ENCODE results near the gene DPF3.

DPF3 gene

DNA sequence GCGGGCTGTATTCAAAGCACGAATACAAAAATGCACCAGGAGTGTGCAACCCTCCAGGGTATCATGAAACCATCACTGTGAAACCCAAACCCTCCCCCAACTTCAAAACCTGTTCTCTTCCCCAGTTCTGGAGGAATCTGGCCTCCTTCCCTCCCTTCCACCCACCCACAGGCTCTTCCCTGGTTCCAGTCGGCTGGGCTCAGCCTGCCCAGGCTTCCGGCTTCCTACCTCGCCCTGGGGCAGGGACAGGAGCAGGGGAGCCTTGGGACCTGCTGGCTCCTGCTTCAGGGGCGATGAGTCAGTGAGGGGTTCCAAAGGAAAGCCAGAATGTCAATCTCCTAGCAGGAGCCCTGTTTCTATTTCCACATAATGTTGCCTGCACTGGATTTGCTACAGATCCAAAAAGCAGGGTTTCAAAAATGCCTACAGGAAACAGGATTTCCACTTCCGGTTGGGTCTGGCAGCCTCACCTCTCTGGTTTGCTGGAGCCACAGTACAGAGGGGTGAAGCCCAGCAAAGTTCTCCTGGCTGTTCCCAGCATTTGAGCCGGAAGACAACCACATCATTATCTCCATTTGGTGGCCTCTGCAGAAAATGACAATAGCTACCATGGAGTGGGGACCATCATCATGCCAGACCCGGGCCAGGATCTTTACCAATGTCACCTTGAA lies 278.3 kb downstream of the DPF3 start:
- no peak for DNase-seq (ENCODE audit: low read depth)

DNA sequence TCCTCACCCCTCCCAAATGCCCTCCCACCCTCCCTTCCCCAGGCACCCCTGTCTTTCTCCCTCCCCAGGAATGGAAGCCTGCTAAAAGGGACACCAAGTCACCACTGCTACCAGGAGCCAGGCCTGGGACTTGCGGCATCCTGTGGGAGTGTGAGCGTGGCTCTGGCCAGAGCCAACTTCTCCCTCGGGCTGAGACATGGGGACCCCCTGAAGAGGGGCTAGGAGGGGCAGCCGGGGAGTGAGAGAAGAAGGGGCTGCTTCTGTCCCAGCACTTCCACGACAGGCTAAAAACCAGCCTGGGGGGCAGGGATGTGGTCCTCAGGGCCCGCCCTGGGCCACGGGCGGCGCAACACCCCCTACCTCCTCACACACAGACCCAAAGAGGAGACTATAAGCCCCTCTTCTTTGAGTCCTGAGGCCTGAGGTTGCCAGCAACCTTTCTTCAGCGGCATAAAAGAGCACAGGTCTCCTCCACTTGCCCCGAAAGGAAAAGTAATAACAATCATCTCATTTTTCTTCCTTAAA lies 278.9 kb downstream of the DPF3 start:
- DNase-seq (ENCODE audit: low read depth) = no peak

- DNase-seq (ENCODE audit: low read depth) = no peak
Observed at GRCh38 chr14:72614365-72614764, 279.5 kb downstream of the DPF3 start.

DNA sequence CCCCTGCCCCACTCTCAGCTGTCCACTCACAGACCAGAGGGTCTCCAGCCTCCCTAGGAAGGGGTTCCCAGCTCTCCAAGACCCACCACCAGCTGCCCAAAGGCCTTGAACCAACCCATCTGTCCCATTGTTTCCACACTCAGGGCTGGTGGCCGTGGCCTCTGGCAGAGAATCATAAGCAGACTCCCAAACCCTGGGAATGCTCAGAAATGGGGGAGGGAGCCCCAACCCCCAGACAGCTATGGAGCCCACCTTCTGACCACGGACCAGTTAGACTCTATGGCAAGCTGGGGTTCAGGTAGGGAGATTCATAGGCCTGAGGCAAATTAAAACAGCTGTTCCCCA lies 280.0 kb downstream of the DPF3 start:
- DNase-seq (ENCODE audit: low read depth) = no peak

DNA sequence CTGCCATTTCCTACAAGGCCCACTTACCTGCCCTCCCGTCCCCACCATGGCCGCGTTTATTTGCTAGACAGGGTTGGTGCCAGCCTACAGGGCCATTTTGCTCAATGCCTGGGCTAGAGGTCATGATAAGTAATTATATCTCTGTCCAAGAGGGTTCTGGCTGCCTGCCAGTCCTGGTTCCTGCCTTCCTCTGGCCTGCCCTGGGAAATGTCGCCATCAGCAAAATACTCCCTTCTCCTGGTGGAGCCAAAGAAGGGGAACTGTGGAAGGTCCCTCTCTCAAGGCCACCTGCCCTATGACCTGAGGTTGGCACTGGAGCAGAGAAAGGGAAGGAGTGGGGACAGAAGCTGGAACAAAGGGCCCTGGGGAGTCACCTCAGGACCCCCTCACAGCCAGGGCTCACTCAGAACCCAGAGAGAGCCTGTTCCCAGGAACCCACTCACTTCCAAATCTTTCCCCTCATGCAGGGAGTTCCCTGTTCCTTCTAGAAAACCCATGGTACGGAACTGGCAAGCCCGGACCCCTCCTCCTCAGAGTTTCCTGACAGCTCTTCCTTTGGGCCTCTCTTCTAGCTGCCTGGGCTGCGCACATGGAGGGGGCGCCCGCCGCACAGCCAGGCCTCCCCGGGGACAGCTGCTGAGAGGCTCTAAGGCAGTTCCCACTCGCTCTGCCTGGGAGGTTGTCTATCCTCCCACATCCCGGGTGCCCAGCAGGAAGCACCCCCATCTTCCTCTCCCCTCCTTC lies 280.5 kb downstream of the DPF3 start:
- DNase-seq (ENCODE audit: low read depth) = no peak

DNA sequence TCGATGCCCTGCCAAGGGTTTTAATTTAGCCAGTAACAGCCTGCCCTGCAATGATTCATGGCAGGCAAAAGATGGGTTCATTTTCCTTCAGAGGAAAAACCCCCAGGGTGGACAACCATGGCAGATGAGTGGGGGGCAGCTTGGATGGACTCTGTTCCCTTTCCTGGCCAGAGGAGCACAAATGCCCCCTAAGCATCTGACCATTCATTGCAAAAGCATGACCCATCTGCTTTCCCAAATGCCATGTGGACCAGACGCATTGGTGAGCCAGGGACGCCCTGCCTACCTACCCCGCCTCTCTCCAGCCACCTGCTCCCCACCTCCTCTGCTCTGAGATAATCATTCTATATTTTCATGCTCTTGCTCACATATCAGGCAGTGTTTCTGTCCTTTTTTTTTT lies 281.9 kb downstream of the DPF3 start:
- no peak for DNase-seq (ENCODE audit: low read depth)

DNA sequence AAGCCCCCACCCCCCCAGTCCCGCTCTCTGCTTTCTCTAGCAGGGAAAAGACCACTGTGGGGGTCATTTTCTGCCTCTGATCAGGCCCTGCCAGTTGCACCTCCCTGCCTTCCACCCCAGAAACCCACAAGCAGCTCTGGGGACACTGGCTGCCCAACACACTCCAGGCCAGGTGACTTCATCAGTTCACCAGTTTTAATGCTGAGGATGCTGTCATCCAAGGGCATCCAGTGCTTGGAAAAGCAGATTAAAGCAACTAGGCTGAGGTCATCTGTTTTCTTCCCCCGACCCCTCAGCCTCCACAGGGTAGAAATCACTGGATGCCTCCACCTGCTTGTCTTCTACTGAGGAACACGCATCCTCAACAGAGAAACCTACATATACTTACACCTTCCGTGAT lies 282.4 kb downstream of the DPF3 start:
- no peak for DNase-seq (ENCODE audit: low read depth)

DNA sequence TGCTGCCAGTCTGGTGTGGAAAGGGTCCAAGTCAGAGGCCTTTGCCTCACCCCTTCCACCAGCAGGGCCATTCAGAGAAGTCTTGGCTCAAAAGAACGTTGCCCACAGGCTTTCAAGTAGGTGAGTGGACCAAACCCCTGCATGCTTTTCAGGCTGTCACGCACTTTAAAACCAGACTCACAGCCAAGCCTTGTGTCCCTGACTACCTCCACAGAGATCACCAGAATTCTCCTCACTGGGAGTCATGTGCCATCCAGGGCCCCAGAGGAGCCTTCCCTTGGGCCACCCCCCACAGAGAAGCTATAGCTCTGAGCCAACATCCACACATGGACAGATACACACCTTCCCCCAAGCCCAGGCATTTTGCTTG lies 283.1 kb downstream of the DPF3 start:
- no peak for DNase-seq (ENCODE audit: low read depth)

DNA sequence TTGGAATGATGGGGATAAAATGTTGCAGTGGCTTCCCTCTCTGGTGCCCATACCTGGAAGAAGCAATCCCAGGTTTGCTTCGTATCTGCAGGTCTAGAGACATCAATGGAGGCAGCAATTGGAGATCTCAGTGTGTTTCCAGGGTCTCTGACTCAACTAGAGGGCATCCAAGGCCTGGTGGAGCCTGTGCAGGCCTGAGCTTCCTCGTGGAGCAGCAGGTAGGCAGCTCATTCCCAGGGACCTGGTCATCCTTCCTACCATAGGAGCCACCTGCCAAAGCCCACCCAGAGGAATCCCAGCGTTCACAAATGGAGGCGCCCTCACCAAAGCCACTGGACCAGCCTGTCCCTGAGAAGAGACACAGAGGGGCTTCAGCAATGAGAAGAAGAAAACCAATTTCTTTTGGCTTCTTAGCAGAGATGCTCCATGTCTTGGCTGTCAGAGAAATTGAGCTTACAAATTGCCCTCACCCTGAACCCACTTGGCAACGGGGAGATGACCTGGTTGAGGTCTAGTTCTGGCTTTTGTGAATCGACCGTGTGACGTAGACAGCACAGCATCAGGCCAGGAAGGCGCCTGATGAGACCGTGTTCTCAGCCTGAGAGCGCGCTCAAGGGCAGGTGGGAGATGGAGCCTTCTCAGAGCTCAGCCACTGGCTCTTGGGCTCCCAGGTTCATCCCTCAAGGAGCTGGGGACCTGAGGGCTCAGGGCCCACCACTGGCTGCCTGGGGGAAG lies 283.6 kb downstream of the DPF3 start:
- no peak for DNase-seq (ENCODE audit: low read depth)

- DNase-seq (ENCODE audit: low read depth) = no peak
Observed at GRCh38 chr14:72609205-72609916, 284.5 kb downstream of the DPF3 start.

DNA sequence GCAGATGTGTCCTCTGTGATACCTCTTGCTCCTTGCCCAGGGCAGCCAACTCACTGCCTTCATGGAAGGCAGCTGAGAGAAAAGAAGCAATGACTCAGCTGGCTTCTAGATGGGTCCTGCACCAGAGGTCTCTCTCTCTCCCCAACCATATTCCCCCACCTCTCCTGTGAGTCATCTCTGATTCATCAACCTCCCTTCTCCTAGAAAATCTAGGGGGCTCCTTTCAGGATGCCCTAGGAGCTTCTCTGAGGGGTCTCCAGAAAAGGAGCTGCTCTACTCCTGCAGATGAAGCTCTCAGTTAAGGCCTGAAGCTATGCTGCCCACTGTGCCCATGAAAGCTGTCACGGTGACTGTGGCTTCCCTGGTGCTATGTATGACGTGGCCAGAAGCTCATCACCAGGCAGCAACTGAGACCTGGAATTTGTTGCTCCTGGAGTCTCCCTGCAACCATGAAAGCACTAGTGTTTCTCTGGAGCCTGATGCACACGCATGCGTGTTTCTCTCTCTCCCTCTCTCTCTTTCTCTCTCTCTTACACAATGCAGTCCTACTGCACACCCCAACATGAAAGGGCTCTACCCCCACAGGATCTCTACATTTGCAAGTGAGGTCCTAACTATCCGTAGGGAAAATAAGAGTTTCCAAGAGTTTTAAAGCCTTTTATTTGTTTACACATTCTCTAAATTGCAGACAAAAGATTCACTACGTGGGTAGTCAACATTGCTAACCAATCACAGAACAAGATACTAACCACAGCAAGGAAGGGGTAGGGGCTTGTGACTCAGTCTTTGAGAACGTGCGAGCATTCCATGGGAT lies 285.3 kb downstream of the DPF3 start:
- no peak for DNase-seq (ENCODE audit: low read depth)

GRCh38 chr14:72607386-72608130 lies 286.3 kb downstream of the DPF3 start:
- DNase-seq (ENCODE audit: low read depth) = no peak

- no peak for DNase-seq (ENCODE audit: low read depth)
Observed at GRCh38 chr14:72606879-72607278, 287.0 kb downstream of the DPF3 start.

- no peak for DNase-seq (ENCODE audit: low read depth)
Observed at GRCh38 chr14:72605921-72606220, 288.0 kb downstream of the DPF3 start.

GRCh38 chr14:72605096-72605920 lies 288.6 kb downstream of the DPF3 start:
- no peak for DNase-seq (ENCODE audit: low read depth)

- no peak for DNase-seq (ENCODE audit: low read depth)
Observed at GRCh38 chr14:72604133-72604532, 289.8 kb downstream of the DPF3 start.

DNA sequence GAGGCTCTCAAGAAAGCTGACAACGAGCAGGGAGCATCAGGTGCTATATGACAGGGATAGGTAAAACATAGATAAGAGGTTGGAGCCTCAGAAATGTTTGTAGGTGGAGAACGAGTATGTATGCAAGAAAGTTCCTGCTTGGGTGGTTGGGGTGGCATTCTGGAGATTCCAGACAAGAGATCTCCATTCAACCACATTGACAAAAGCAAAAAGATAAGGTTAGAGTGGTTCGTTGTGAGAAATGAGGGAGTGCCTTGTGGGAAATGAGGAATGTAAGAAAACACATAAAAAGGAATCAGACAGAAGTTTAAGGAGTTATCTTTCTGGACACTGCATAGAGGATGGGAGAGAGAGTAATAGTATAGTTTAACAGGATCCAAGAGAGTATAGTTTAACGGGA lies 290.3 kb downstream of the DPF3 start:
- DNase-seq (ENCODE audit: low read depth) = no peak

GRCh38 chr14:72600551-72601330 lies 293.2 kb downstream of the DPF3 start:
- DNase-seq (ENCODE audit: low read depth) = no peak
